ENCODE measurements around the gene ARHGAP9.
A peak's percentile ranks its signal among the peaks of the same experiment; 100 is the strongest.

ARHGAP9 gene

DNA sequence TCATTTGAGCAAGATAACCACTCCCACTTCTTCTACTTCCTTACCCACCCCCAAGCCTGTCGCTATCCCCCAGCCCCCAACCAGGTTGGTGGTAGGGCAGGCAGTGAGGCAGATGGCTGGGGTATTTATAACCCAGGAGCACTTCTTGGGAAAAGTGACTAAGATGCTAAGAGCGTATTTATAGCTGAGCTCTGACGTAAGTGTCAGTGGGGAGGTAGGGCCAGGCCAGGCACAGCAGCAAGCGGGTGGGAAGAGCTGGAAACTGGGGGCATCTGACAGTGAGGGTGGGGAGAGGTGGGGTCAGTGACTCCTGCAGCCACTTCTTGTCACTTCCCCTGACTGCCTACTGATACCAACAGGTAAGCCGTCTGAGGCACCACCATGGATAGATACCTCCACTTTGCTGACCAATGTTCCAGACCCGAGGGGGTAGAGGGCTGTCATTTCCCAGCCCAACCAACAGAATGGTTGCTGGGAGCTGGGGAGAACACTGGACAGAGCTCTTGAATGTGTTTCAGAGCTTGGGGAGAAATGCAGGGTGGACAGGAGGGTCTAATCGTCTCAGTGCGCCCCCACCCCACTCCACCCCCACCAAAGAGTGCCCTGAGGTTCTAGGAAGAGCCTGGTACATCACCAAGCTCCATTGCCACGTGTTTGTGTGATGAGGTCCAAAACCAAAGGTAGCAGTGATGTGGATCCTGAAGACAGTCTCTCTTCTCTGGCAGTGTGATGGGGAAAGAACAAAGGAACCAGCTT, 27.3 kb downstream of the ARHGAP9 start (continued):
- no peak for TF ChIP-seq ZNF548 (tag by site-specific recombination; IDR thresholded peaks at IDR 0.05)
- TF ChIP-seq RBAK (tag by site-specific recombination; IDR thresholded peaks at IDR 0.05), result no peak
- TF ChIP-seq ZBTB1 (tag by site-specific recombination; IDR thresholded peaks at IDR 0.05), result no peak
- peak; percentile 84 for TF ChIP-seq ZNF629 (tag by site-specific recombination; IDR thresholded peaks at IDR 0.05)
- TF ChIP-seq ZNF585B (tag by site-specific recombination; IDR thresholded peaks at IDR 0.05), result no peak
- peak; percentile 61 for TF ChIP-seq ZIC2 (tag by site-specific recombination; IDR thresholded peaks at IDR 0.05)
- TF ChIP-seq GLIS1 (tag by site-specific recombination; IDR thresholded peaks at IDR 0.05), result peak; percentile 55
- peak; percentile 97 for TF ChIP-seq ZNF600 (tag by site-specific recombination; IDR thresholded peaks at IDR 0.05)
- TF ChIP-seq ZNF561 (tag by site-specific recombination; IDR thresholded peaks at IDR 0.05; ENCODE audit: borderline replicate concordance), result no peak
- no peak for TF ChIP-seq ZNF571 (tag by site-specific recombination; IDR thresholded peaks at IDR 0.05)
- TF ChIP-seq BCL11A (tag by site-specific recombination; IDR thresholded peaks at IDR 0.05; ENCODE audit: low read depth), result no peak
- TF ChIP-seq ZNF239 (tag by site-specific recombination; IDR thresholded peaks at IDR 0.05), result no peak
- no peak for TF ChIP-seq MYNN (tag by site-specific recombination; IDR thresholded peaks at IDR 0.05; ENCODE audit: borderline replicate concordance)
- TF ChIP-seq SP3 (tag by site-specific recombination; IDR thresholded peaks at IDR 0.05), result no peak
- no peak for TF ChIP-seq MZF1 (tag by site-specific recombination; IDR thresholded peaks at IDR 0.05; ENCODE audit: borderline replicate concordance)
- TF ChIP-seq ZBTB21 (tag by site-specific recombination; IDR thresholded peaks at IDR 0.05), result peak; percentile 67; the same call in 1 of the 2 replicates
- TF ChIP-seq BCL11B (tag by site-specific recombination; IDR thresholded peaks at IDR 0.05; ENCODE audit: low read depth), result no peak
- no peak for TF ChIP-seq ZNF184 (tag by site-specific recombination; IDR thresholded peaks at IDR 0.05)
- no peak for TF ChIP-seq ZNF138 (tag by site-specific recombination; IDR thresholded peaks at IDR 0.05; ENCODE audit: borderline replicate concordance)
- no peak for TF ChIP-seq TCF7L2 (IDR thresholded peaks at IDR 0.05; ENCODE audit: borderline replicate concordance, low read depth, low read length)
- TF ChIP-seq ZBTB48 (tag by site-specific recombination; IDR thresholded peaks at IDR 0.05), result no peak
- TF ChIP-seq PRDM1 (tag by site-specific recombination; IDR thresholded peaks at IDR 0.05), result no peak
- no peak for TF ChIP-seq ZNF24 (tag by site-specific recombination; IDR thresholded peaks at IDR 0.05)
- TF ChIP-seq, protein P1, sequence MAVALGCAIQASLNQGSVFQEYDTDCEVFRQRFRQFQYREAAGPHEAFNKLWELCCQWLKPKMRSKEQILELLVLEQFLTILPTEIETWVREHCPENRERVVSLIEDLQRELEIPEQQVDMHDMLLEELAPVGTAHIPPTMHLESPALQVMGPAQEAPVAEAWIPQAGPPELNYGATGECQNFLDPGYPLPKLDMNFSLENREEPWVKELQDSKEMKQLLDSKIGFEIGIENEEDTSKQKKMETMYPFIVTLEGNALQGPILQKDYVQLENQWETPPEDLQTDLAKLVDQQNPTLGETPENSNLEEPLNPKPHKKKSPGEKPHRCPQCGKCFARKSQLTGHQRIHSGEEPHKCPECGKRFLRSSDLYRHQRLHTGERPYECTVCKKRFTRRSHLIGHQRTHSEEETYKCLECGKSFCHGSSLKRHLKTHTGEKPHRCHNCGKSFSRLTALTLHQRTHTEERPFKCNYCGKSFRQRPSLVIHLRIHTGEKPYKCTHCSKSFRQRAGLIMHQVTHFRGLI (tag by site-specific recombination; IDR thresholded peaks at IDR 0.05), result peak; percentile 90
- TF ChIP-seq ZSCAN16 (tag by site-specific recombination; IDR thresholded peaks at IDR 0.05), result no peak
- TF ChIP-seq ZNF37A (tag by site-specific recombination; IDR thresholded peaks at IDR 0.05), result no peak
- no peak for TF ChIP-seq ZNF677 (tag by site-specific recombination; IDR thresholded peaks at IDR 0.05)
- TF ChIP-seq OSR2 (tag by site-specific recombination; IDR thresholded peaks at IDR 0.05), result no peak
- TF ChIP-seq, protein P2, sequence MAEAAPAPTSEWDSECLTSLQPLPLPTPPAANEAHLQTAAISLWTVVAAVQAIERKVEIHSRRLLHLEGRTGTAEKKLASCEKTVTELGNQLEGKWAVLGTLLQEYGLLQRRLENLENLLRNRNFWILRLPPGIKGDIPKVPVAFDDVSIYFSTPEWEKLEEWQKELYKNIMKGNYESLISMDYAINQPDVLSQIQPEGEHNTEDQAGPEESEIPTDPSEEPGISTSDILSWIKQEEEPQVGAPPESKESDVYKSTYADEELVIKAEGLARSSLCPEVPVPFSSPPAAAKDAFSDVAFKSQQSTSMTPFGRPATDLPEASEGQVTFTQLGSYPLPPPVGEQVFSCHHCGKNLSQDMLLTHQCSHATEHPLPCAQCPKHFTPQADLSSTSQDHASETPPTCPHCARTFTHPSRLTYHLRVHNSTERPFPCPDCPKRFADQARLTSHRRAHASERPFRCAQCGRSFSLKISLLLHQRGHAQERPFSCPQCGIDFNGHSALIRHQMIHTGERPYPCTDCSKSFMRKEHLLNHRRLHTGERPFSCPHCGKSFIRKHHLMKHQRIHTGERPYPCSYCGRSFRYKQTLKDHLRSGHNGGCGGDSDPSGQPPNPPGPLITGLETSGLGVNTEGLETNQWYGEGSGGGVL (tag by site-specific recombination; IDR thresholded peaks at IDR 0.05), result no peak
- TF ChIP-seq, protein P3, sequence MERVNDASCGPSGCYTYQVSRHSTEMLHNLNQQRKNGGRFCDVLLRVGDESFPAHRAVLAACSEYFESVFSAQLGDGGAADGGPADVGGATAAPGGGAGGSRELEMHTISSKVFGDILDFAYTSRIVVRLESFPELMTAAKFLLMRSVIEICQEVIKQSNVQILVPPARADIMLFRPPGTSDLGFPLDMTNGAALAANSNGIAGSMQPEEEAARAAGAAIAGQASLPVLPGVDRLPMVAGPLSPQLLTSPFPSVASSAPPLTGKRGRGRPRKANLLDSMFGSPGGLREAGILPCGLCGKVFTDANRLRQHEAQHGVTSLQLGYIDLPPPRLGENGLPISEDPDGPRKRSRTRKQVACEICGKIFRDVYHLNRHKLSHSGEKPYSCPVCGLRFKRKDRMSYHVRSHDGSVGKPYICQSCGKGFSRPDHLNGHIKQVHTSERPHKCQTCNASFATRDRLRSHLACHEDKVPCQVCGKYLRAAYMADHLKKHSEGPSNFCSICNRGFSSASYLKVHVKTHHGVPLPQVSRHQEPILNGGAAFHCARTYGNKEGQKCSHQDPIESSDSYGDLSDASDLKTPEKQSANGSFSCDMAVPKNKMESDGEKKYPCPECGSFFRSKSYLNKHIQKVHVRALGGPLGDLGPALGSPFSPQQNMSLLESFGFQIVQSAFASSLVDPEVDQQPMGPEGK (tag by site-specific recombination; IDR thresholded peaks at IDR 0.05), result peak; percentile 81
- no peak for TF ChIP-seq ZXDB (tag by site-specific recombination; IDR thresholded peaks at IDR 0.05)
- TF ChIP-seq, protein P4, sequence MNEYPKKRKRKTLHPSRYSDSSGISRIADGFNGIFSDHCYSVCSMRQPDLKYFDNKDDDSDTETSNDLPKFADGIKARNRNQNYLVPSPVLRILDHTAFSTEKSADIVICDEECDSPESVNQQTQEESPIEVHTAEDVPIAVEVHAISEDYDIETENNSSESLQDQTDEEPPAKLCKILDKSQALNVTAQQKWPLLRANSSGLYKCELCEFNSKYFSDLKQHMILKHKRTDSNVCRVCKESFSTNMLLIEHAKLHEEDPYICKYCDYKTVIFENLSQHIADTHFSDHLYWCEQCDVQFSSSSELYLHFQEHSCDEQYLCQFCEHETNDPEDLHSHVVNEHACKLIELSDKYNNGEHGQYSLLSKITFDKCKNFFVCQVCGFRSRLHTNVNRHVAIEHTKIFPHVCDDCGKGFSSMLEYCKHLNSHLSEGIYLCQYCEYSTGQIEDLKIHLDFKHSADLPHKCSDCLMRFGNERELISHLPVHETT (tag by site-specific recombination; IDR thresholded peaks at IDR 0.05), result no peak
- TF ChIP-seq ZNF747 (tag by site-specific recombination; IDR thresholded peaks at IDR 0.05), result no peak
- TF ChIP-seq SETDB1 (IDR thresholded peaks at IDR 0.05; ENCODE audit: insufficient read length, low read length), result no peak
- no peak for TF ChIP-seq ZNF791 (tag by site-specific recombination; IDR thresholded peaks at IDR 0.05)

All from HEK293 (cell line).